ENCODE results near the gene RGL2.

RGL2 gene

DNA sequence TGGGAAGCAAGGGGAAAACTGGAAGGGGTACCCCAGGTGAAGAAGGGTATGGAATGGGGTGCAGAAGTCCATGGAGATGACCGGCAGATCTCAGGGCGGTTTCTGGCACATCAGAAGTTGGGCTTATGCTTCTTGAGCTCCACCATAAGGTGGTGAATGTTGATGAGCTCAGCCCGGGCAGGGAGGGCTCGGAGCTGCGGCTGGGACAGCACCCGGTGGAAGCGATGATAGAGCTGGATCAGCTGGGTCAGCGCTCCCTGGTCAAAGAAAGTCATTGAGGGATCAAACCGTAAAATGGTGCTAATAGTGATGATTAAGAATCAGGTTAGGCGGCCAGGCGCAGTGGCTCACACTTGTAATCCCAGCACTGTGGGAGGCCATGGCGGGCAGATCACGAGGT, 48.0 kb downstream of the RGL2 start:
- no peak for DNase-seq
- in situ Hi-C loops (cut with MboI; ENCODE audit: low pct_unique_long_range_greater_than_20kb, low sequenced_read_pairs), result no loop called here

DNA sequence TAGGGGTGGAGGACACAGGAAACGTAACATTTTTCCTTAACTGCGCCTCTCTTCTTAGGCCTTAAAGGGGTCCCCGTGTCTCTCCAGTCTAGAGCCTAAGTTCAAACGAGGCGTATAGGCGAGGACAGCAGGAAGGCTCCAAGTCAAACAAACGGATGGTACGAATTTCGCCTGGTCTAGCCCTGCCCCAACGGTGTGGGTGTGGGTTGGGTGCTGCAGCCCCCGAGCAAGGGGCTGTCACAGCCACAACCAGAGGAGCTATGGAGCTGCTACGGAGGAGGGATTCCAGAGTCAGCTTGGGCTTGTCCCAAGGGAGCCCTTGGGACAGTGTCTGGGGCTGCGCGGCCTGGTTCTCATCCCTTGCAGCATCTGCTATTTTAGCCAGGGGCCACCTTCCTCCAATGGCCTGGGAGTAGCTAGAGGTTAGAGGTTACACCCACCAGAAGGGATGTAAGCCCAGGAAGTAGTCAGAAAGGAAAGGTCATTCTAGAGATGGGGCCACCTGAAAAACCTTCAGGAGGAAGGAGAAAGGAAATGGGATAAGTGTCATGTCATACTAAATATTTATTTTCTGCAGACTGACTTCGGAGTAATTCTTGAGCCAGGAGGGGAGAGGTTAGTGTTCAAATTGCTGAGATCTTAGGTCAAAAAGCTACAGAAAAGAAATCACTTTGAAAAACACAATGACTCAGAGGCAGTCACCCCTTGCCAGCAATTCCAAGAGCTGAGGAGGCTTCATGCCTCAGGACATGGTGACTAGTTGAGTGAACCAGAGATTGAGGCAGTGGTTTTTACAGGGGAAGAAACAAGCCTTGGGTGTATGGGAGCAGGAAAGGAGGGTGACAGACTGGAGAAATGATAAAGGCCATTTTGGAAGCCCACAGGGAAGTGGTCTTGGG, 48.8 kb downstream of the RGL2 start:
- no peak for DNase-seq
- in situ Hi-C loops (cut with MboI; ENCODE audit: low pct_unique_long_range_greater_than_20kb, low sequenced_read_pairs), result no loop called here

- DNase-seq, result peak; percentile 100
- in situ Hi-C loops (cut with MboI; ENCODE audit: low pct_unique_long_range_greater_than_20kb, low sequenced_read_pairs), result no loop called here
Observed at GRCh38 chr6:33248932-33249731, 49.6 kb downstream of the RGL2 start.

DNA sequence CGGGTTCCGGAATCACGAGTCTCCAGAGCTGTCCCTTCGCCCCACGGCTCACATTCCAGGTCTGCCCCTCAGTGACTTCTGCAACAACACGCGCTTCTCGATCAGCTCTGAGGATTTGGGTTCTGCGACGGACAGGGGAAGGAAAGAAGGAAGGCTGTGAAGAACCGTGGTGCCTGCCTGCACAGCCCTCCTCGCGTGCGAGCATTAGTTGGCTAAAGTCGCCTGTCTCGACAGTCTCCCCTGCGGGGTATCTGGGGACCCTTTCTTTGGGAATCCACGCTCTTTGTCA, 50.2 kb downstream of the RGL2 start:
- no peak for DNase-seq
- in situ Hi-C loops (cut with MboI; ENCODE audit: low pct_unique_long_range_greater_than_20kb, low sequenced_read_pairs), result no loop called here

GRCh38 chr6:33247977-33248642, 50.6 kb downstream of the RGL2 start:
- in situ Hi-C loops (cut with MboI; ENCODE audit: low pct_unique_long_range_greater_than_20kb, low sequenced_read_pairs), result no loop called here
- peak; percentile 93 for DNase-seq

DNA sequence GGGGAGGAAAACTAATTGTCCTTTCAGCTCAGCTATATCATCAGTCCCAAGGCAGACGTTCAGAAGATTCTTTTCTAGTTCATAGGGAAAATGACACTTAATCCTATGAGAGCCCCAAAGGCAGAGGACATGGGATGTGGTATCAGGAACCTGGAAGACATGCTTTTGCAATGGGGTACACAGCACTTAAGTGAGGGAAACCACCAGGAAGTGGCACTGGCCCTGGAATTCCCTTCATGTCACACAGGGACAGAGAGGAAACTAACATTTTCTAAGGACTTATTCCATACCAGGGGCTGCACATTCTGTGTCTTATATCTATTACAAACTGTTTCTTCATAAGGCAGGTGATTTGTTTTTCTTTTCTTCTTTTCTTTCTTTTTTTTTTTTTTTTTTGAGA, 55.3 kb downstream of the RGL2 start:
- no peak for DNase-seq
- in situ Hi-C loops (cut with MboI; ENCODE audit: low pct_unique_long_range_greater_than_20kb, low sequenced_read_pairs), result no loop called here

- in situ Hi-C loops (cut with MboI; ENCODE audit: low pct_unique_long_range_greater_than_20kb, low sequenced_read_pairs), result no loop called here
- DNase-seq, result peak; percentile 15
Observed at GRCh38 chr6:33241968-33242367, 56.8 kb downstream of the RGL2 start.
